Hepatocyte (in vitro differentiated cells): ENCODE data around the gene NAV1. TPM values are rescaled to one million over a fixed set of nuclear protein-coding genes. Genes with fewer than 3 reads are reported as not detected.
A peak's percentile ranks its signal among the peaks of the same experiment; 100 is the strongest.

Source experiments
- DNase-seq: peaks from one replicate; pipeline ENCODE4 v3.0.0-alpha.2; 2016; ENCODE audit warnings: low spot score
- H2AFZ ChIP-seq: fragments of 200-600 bp; sonication (generic); 2 replicates; pipeline ENCODE4 v1.6.0; 2016; ENCODE audit warnings: antibody characterized with exemption, mild to moderate bottlenecking
- H3K27ac ChIP-seq: fragments of 200-600 bp; sonication (generic); 2 replicates; pipeline ENCODE4 v1.5.1; 2016; ENCODE audit warnings: mild to moderate bottlenecking
- H3K27me3 ChIP-seq: fragments of 200-600 bp; sonication (generic); 2 replicates; pipeline ENCODE4 v1.6.1; 2016
- H3K36me3 ChIP-seq: fragments of 200-600 bp; sonication (generic); replicated peaks from 2 replicates; pipeline ENCODE4 v1.5.1; 2016; ENCODE audit warnings: low read depth; ENCODE audit not compliant: insufficient read depth
- H3K4me1 ChIP-seq: fragments of 200-600 bp; sonication (generic); 2 replicates; pipeline ENCODE4 v1.5.1; 2016; ENCODE audit warnings: mild to moderate bottlenecking, moderate library complexity; ENCODE audit not compliant: insufficient read depth
- H3K4me2 ChIP-seq: fragments of 200-600 bp; sonication (generic); 2 replicates; pipeline ENCODE4 v1.6.0; 2016
- H3K4me3 ChIP-seq: fragments of 200-600 bp; sonication (generic); 2 replicates; pipeline ENCODE4 v1.5.1; 2016; ENCODE audit warnings: mild to moderate bottlenecking
- H3K79me2 ChIP-seq: fragments of 200-600 bp; sonication (generic); 2 replicates; pipeline ENCODE4 v1.6.0; 2017; ENCODE audit warnings: mild to moderate bottlenecking
- H3K9me2 ChIP-seq: fragments of 200-600 bp; sonication (generic); replicated peaks from 2 replicates; pipeline ENCODE4 v1.6.0; 2017; ENCODE audit warnings: mild to moderate bottlenecking; ENCODE audit not compliant: insufficient read depth
- H3K9me3 ChIP-seq: fragments of 200-600 bp; sonication (generic); 2 replicates; pipeline ENCODE4 v1.5.1; 2016; ENCODE audit warnings: low read depth, mild to moderate bottlenecking
- H4K20me1 ChIP-seq: fragments of 200-600 bp; sonication (generic); 2 replicates; pipeline ENCODE4 v1.6.0; 2016; ENCODE audit warnings: mild to moderate bottlenecking; ENCODE audit not compliant: insufficient read depth, poor library complexity, severe bottlenecking
- EZH2 ChIP-seq: fragments of 200-600 bp; sonication (generic); IDR thresholded peaks from 2 replicates; pipeline ENCODE4 v1.6.1; 2016; ENCODE audit warnings: antibody characterized with exemption, mild to moderate bottlenecking, borderline replicate concordance
- EZH2phosphoT487 ChIP-seq: fragments of 200-600 bp; sonication (generic); IDR thresholded peaks from one replicate; pipeline ENCODE4 v1.6.1; 2018; ENCODE audit warnings: antibody characterized with exemption, mild to moderate bottlenecking, low read depth, moderate library complexity; ENCODE audit not compliant: unreplicated experiment, severe bottlenecking
- WGBS: methylation state at CpG from one replicate; pipeline ENCODE4 v1.1.6; 2016; ENCODE audit warnings: low lambda C conversion rate; ENCODE audit errors: missing lambda C conversion rate; 5-methylcytosine and 5-hydroxymethylcytosine counted together
- polyA plus RNA-seq: library from polyadenylated mRNA; unstranded; fragments of >200 nt; fragmentation: Nextera tagmentation; extraction: Ambion mirVana; gene quantifications from 2 replicates; pipeline ENCODE4 v1.2.1, GENCODE V29; 2016
- total RNA-seq: library from RNA; depleted of rRNA; stranded (reverse); fragments of >200 nt; gene quantifications from 2 replicates; pipeline ENCODE4 v1.2.3, GENCODE V29; 2014
- TF ChIP-seq, protein P1 (sequence below): fragments of 200-600 bp; sonication (generic); IDR thresholded peaks from 2 replicates; pipeline ENCODE4 v1.5.1; 2016; ENCODE audit warnings: antibody characterized with exemption, mild to moderate bottlenecking; ENCODE audit not compliant: poor library complexity

NAV1 gene, protein sequence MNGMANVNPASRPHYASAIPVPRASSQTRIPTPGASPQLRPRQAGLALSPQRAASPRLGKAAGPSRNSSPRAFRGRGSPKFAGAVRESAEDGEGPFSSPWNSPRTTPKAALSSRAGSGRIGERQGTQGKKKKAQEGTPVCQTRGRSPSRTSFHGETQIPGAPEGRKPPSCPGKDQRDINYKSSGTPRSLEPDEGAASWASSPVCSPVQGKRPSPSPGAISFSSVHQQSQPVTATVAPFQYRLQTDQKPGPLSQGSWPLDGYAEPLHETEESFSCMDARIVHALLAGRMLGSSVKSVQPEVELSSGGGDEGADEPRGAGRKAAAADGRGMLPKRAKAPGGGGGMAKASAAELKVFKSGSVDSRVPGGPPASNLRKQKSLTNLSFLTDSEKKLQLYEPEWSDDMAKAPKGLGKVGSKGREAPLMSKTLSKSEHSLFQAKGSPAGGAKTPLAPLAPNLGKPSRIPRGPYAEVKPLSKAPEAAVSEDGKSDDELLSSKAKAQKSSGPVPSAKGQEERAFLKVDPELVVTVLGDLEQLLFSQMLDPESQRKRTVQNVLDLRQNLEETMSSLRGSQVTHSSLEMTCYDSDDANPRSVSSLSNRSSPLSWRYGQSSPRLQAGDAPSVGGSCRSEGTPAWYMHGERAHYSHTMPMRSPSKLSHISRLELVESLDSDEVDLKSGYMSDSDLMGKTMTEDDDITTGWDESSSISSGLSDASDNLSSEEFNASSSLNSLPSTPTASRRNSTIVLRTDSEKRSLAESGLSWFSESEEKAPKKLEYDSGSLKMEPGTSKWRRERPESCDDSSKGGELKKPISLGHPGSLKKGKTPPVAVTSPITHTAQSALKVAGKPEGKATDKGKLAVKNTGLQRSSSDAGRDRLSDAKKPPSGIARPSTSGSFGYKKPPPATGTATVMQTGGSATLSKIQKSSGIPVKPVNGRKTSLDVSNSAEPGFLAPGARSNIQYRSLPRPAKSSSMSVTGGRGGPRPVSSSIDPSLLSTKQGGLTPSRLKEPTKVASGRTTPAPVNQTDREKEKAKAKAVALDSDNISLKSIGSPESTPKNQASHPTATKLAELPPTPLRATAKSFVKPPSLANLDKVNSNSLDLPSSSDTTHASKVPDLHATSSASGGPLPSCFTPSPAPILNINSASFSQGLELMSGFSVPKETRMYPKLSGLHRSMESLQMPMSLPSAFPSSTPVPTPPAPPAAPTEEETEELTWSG (N-terminal part only)
- 15.0 and 15.2 TPM in 2 replicates for total RNA-seq
- 18.3 and 18.8 TPM in 2 replicates for polyA plus RNA-seq

DNA sequence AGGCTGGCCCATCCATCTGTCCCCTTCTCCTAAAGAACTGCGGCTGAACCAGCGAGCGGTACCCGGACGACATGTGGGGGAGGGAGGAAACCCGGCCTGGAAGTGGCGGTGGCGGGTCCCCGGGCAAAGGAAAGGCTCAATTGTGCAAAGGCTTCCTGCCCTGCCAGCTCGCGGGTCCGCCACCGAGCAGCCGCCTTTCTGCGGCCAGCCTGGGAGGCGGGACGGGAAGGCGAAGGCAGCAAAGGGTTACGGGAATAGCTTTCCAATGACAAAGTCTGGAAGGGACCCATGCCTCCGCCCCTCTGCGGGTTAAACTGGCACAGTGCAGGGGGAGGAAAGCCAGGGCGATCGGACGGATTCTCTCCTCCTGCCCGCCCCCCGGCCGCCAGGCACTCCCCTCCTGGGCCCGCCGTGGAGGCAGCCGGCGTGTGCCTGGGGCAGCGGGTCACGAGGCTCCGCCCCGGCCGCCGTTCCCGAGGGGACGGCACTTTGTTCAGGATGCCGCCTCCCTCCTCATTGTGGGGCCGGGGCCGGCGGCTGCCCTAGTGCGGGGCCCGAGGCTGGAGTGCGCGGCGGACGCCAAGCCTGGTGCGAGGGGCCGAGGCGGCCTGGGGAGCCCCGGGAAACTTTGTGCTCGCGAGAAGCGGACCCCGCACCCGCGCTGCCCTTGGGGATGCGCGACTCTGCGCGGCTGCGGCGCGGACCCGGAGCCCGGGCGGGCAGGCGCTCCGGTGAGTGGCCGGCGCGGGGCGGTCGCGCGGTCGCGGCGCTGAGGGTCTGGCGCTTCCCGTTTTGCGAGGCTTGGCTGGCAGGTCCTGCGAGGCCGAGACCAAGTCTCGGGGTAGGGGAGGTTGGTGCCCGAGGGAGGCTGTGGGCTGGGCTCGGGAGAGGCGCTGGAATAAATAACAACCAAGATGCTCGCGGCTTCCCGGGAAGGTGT is at the start of gene NAV1:
TSS of gene NAV1 (plus strand) at position 516 of the 940 bp plus-strand sequence. CDS start 83,758 bp downstream, outside the sequence.
- Histone ChIP-seq H3K79me2 (peaks cover 5% of the 10 kb centered on the region), H3K4me3 (peak within 1 kb of the TSS; percentile 74), H2AFZ (peak within 1 kb of the TSS; percentile 47), H3K27ac (peak within 1 kb of the TSS; percentile 39), H3K4me2 (peak within 1 kb of the TSS; percentile 95), H4K20me1 (no peaks in the 10 kb centered on the region), H3K27me3 (peaks cover 37% of the 10 kb centered on the region), H3K4me1 (peaks cover 15% of the 10 kb centered on the region), H3K9me3 (no peaks in the 10 kb centered on the region), H3K9me2 (no peaks in the 10 kb centered on the region), H3K36me3 (no peaks in the 10 kb centered on the region)
- WGBS: 2% methylated on average over 88 of the region's 93 CpGs
- TF ChIP-seq EZH2phosphoT487: no peak
- TF ChIP-seq, protein P1, sequence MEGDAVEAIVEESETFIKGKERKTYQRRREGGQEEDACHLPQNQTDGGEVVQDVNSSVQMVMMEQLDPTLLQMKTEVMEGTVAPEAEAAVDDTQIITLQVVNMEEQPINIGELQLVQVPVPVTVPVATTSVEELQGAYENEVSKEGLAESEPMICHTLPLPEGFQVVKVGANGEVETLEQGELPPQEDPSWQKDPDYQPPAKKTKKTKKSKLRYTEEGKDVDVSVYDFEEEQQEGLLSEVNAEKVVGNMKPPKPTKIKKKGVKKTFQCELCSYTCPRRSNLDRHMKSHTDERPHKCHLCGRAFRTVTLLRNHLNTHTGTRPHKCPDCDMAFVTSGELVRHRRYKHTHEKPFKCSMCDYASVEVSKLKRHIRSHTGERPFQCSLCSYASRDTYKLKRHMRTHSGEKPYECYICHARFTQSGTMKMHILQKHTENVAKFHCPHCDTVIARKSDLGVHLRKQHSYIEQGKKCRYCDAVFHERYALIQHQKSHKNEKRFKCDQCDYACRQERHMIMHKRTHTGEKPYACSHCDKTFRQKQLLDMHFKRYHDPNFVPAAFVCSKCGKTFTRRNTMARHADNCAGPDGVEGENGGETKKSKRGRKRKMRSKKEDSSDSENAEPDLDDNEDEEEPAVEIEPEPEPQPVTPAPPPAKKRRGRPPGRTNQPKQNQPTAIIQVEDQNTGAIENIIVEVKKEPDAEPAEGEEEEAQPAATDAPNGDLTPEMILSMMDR: no peak
- peak; percentile 52 for TF ChIP-seq EZH2
- peak; percentile 74 for DNase-seq

DNA sequence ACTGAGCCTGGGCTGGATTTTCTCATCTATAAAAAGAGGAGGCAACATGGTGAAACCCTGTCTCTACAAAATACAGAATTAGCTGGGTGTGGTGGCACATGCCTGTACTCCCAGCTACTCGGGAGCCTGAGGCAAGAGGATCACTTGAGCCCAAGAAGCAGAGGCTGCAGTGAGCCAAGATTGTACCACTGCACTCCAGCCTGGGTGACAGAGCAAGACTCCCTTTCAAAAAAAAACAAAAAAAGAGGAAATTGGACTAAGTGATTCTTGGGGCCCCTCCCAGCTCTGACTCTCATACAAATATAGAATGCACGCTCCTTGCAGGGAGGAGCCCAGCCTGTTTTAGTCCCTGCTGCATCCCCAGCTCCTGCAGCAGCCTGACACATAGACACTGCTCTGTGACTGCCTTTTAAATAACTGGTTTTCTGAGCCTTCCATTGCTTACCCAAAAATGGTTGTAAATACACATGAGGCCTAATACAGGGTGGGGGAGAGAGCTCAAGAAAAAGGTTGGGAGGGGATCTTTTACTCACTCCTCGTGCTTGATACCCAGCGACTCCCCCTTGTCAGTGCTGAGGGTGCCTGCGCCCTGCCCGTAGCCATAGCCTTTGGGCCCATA is 49.2 kb upstream of the NAV1 start:
- H3K4me3 ChIP-seq: no peak overlapping the region
- no peaks in the 10 kb centered on the region for H3K27me3 ChIP-seq
- no peaks in the 10 kb centered on the region for H3K36me3 ChIP-seq
- TF ChIP-seq EZH2: no peak
- TF ChIP-seq EZH2phosphoT487: no peak
- TF ChIP-seq, protein P1: no peak
- DNase-seq: no peak
- 94% methylated on average over 6 of the region's 6 CpGs for WGBS
- no peaks in the 10 kb centered on the region for H4K20me1 ChIP-seq
- H3K79me2 ChIP-seq: no peaks in the 10 kb centered on the region
- no peak overlapping the region for H3K4me2 ChIP-seq
- H3K27ac ChIP-seq: no peak overlapping the region
- H3K9me3 ChIP-seq: no peaks in the 10 kb centered on the region
- peaks cover 12% of the 10 kb centered on the region for H3K4me1 ChIP-seq
- H2AFZ ChIP-seq: no peak overlapping the region
- no peaks in the 10 kb centered on the region for H3K9me2 ChIP-seq
